ENCODE measurements around the gene ARVCF.

ARVCF gene

GRCh38 chr22:20028855-20029549, 12.4 kb upstream of the ARVCF start:
- no peaks in the 10 kb centered on the region for H3K4me1 ChIP-seq (ENCODE audit: control insufficient read depth, insufficient read depth, low read length)
- H3K27ac ChIP-seq (ENCODE audit: low read depth, low read length), result no peak overlapping the region
- H3K4me3 ChIP-seq (ENCODE audit: low read depth, low read length), result no peak overlapping the region
- no peak overlapping the region for H3K9ac ChIP-seq (ENCODE audit: low read depth, low read length)
- no peaks in the 10 kb centered on the region for H3K36me3 ChIP-seq (ENCODE audit: control insufficient read depth, insufficient read depth, low read length)
- H3K9me3 ChIP-seq (ENCODE audit: control insufficient read depth, insufficient read depth, low read length), result no peaks in the 10 kb centered on the region
- H3K27me3 ChIP-seq (ENCODE audit: control insufficient read depth, insufficient read depth, low read length), result no peaks in the 10 kb centered on the region

GRCh38 chr22:20027966-20028854, 11.6 kb upstream of the ARVCF start:
- Histone ChIP-seq H3K4me3 (ENCODE audit: low read depth, low read length) (no peak overlapping the region), H3K4me1 (ENCODE audit: control insufficient read depth, insufficient read depth, low read length) (no peaks in the 10 kb centered on the region), H3K36me3 (ENCODE audit: control insufficient read depth, insufficient read depth, low read length) (no peaks in the 10 kb centered on the region), H3K9ac (ENCODE audit: low read depth, low read length) (no peak overlapping the region), H3K27ac (ENCODE audit: low read depth, low read length) (no peak overlapping the region), H3K27me3 (ENCODE audit: control insufficient read depth, insufficient read depth, low read length) (no peaks in the 10 kb centered on the region), H3K9me3 (ENCODE audit: control insufficient read depth, insufficient read depth, low read length) (no peaks in the 10 kb centered on the region)

GRCh38 chr22:20026996-20027601, 10.5 kb upstream of the ARVCF start:
- Histone ChIP-seq H3K9ac (ENCODE audit: low read depth, low read length) (no peak overlapping the region), H3K27ac (ENCODE audit: low read depth, low read length) (no peak overlapping the region), H3K9me3 (ENCODE audit: control insufficient read depth, insufficient read depth, low read length) (no peaks in the 10 kb centered on the region), H3K27me3 (ENCODE audit: control insufficient read depth, insufficient read depth, low read length) (no peaks in the 10 kb centered on the region), H3K4me3 (ENCODE audit: low read depth, low read length) (no peak overlapping the region), H3K4me1 (ENCODE audit: control insufficient read depth, insufficient read depth, low read length) (no peaks in the 10 kb centered on the region), H3K36me3 (ENCODE audit: control insufficient read depth, insufficient read depth, low read length) (no peaks in the 10 kb centered on the region)

- Histone ChIP-seq H3K27ac (ENCODE audit: low read depth, low read length) (no peak overlapping the region), H3K4me1 (ENCODE audit: control insufficient read depth, insufficient read depth, low read length) (peaks cover 5% of the 10 kb centered on the region; the same call in 1 of the 2 replicates), H3K36me3 (ENCODE audit: control insufficient read depth, insufficient read depth, low read length) (no peaks in the 10 kb centered on the region), H3K9me3 (ENCODE audit: control insufficient read depth, insufficient read depth, low read length) (no peaks in the 10 kb centered on the region), H3K27me3 (ENCODE audit: control insufficient read depth, insufficient read depth, low read length) (no peaks in the 10 kb centered on the region), H3K4me3 (ENCODE audit: low read depth, low read length) (no peak overlapping the region), H3K9ac (ENCODE audit: low read depth, low read length) (no peak overlapping the region)
These were observed 9.7 kb upstream of the ARVCF start for GRCh38 chr22:20026204-20026908.

- Histone ChIP-seq H3K27ac (ENCODE audit: low read depth, low read length) (no peak overlapping the region), H3K4me3 (ENCODE audit: low read depth, low read length) (no peak overlapping the region), H3K9ac (ENCODE audit: low read depth, low read length) (no peak overlapping the region), H3K4me1 (ENCODE audit: control insufficient read depth, insufficient read depth, low read length) (peaks cover 6% of the 10 kb centered on the region; the same call in 1 of the 2 replicates), H3K9me3 (ENCODE audit: control insufficient read depth, insufficient read depth, low read length) (no peaks in the 10 kb centered on the region), H3K36me3 (ENCODE audit: control insufficient read depth, insufficient read depth, low read length) (no peaks in the 10 kb centered on the region), H3K27me3 (ENCODE audit: control insufficient read depth, insufficient read depth, low read length) (no peaks in the 10 kb centered on the region)
These were observed 9.0 kb upstream of the ARVCF start for GRCh38 chr22:20025401-20026203.

GRCh38 chr22:20024650-20025397, 8.2 kb upstream of the ARVCF start:
- no peaks in the 10 kb centered on the region for H3K9me3 ChIP-seq (ENCODE audit: control insufficient read depth, insufficient read depth, low read length)
- H3K9ac ChIP-seq (ENCODE audit: low read depth, low read length), result no peak overlapping the region
- peaks cover 6% of the 10 kb centered on the region; the same call in 1 of the 2 replicates for H3K4me1 ChIP-seq (ENCODE audit: control insufficient read depth, insufficient read depth, low read length)
- no peak overlapping the region for H3K4me3 ChIP-seq (ENCODE audit: low read depth, low read length)
- H3K27me3 ChIP-seq (ENCODE audit: control insufficient read depth, insufficient read depth, low read length), result peaks cover 8% of the 10 kb centered on the region
- H3K36me3 ChIP-seq (ENCODE audit: control insufficient read depth, insufficient read depth, low read length), result no peaks in the 10 kb centered on the region
- H3K27ac ChIP-seq (ENCODE audit: low read depth, low read length), result no peak overlapping the region

GRCh38 chr22:20024225-20024624, 7.6 kb upstream of the ARVCF start:
- H3K4me1 ChIP-seq (ENCODE audit: control insufficient read depth, insufficient read depth, low read length), result peaks cover 6% of the 10 kb centered on the region; the same call in 1 of the 2 replicates
- H3K27ac ChIP-seq (ENCODE audit: low read depth, low read length), result no peak overlapping the region
- H3K27me3 ChIP-seq (ENCODE audit: control insufficient read depth, insufficient read depth, low read length), result peaks cover 14% of the 10 kb centered on the region
- no peaks in the 10 kb centered on the region for H3K36me3 ChIP-seq (ENCODE audit: control insufficient read depth, insufficient read depth, low read length)
- H3K9ac ChIP-seq (ENCODE audit: low read depth, low read length), result no peak overlapping the region
- no peak overlapping the region for H3K4me3 ChIP-seq (ENCODE audit: low read depth, low read length)
- H3K9me3 ChIP-seq (ENCODE audit: control insufficient read depth, insufficient read depth, low read length), result no peaks in the 10 kb centered on the region

GRCh38 chr22:20022978-20023613, 6.5 kb upstream of the ARVCF start:
- Histone ChIP-seq H3K27me3 (ENCODE audit: control insufficient read depth, insufficient read depth, low read length) (peaks cover 25% of the 10 kb centered on the region), H3K4me1 (ENCODE audit: control insufficient read depth, insufficient read depth, low read length) (peaks cover 6% of the 10 kb centered on the region; the same call in 1 of the 2 replicates), H3K9ac (ENCODE audit: low read depth, low read length) (no peak overlapping the region), H3K36me3 (ENCODE audit: control insufficient read depth, insufficient read depth, low read length) (no peaks in the 10 kb centered on the region), H3K27ac (ENCODE audit: low read depth, low read length) (no peak overlapping the region), H3K4me3 (ENCODE audit: low read depth, low read length) (no peak overlapping the region), H3K9me3 (ENCODE audit: control insufficient read depth, insufficient read depth, low read length) (no peaks in the 10 kb centered on the region)

GRCh38 chr22:20022231-20022977, 5.8 kb upstream of the ARVCF start:
- Histone ChIP-seq H3K36me3 (ENCODE audit: control insufficient read depth, insufficient read depth, low read length) (no peaks in the 10 kb centered on the region), H3K27me3 (ENCODE audit: control insufficient read depth, insufficient read depth, low read length) (peaks cover 32% of the 10 kb centered on the region), H3K4me1 (ENCODE audit: control insufficient read depth, insufficient read depth, low read length) (peaks cover 7% of the 10 kb centered on the region; the same call in 1 of the 2 replicates), H3K27ac (ENCODE audit: low read depth, low read length) (no peak overlapping the region), H3K9ac (ENCODE audit: low read depth, low read length) (no peak overlapping the region), H3K4me3 (ENCODE audit: low read depth, low read length) (peak overlapping the region; percentile 88; the same call in 1 of the 2 replicates), H3K9me3 (ENCODE audit: control insufficient read depth, insufficient read depth, low read length) (no peaks in the 10 kb centered on the region)

All from HUES48 (cell line).